LoVo (cell line): Measurements from ENCODE around the gene MYPOP.

Experiments
- DNase-seq: peaks from one replicate; pipeline ENCODE4 v3.0.0-alpha.2; 2016; ENCODE audit warnings: low spot score

The MYPOP gene

DNA sequence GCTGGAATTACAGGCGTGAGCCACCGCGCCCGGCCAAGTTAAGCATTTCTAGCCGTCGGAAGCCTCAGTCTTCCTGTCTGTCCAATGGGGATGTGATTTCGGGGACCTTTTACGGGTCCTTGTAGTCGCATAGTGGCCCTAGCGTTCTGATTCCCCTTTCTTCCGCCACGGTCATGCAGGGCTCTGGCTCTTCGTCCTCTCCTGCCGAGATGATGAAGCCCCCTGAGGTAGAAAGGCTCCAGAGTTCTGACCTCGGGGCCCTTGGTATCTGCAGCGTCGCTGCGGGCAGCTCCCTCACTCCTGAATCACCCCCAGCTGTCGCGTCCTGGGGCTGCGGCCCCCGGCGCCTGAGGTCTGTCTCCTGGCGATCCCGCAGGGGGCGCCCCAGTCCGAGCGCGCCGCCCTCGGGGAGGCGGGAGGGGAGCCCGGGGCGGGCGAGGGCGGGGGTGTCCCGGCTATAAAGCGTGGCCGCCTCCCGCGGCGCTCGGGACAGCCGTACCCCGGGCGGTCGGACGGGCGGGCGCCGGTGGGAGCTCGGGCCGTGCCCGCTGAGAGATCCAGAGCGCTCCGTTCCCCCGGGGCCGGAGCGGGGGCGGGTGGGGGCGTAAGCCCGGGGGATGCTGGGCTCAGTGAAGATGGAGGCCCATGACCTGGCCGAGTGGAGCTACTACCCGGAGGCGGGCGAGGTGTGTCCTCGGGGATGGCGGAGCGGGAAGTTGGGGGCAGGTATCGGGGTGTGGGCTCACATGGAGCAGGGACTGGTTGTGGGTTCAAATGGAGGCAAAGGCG is 38.4 kb downstream of the MYPOP start, which contains the start of gene FOXA3:
Gene FOXA3, plus strand, starts transcription at position 487 of the 789 bp plus-strand sequence. Its CDS starts 131 bp downstream, at position 618.
- peak; percentile 39 for DNase-seq

DNA sequence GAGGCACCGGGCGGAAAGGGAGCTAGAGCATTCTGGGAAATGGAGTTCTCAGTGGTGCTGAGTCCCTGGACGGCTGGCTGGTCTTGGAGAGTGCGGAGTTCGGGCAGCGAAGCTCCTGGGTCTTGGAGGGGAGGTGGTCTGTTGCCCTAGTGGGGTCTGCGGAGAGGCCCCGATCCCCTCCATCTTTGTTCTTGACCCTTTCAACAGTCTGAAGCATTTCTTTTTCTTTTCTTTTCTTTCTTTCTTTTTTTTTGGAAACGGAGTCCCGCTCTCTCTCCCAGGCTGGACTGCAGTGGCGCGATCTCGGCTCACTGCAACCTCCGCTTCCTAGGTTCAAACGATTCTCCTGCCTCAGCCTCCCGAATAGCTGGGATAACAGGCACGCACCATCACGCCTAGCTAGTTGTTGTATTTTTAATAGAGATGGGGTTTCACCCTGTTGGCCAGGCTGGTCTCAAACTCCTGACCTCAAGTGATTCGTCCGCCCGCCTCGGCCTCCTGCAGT is 39.0 kb downstream of the MYPOP start:
- DNase-seq, result no peak

DNA sequence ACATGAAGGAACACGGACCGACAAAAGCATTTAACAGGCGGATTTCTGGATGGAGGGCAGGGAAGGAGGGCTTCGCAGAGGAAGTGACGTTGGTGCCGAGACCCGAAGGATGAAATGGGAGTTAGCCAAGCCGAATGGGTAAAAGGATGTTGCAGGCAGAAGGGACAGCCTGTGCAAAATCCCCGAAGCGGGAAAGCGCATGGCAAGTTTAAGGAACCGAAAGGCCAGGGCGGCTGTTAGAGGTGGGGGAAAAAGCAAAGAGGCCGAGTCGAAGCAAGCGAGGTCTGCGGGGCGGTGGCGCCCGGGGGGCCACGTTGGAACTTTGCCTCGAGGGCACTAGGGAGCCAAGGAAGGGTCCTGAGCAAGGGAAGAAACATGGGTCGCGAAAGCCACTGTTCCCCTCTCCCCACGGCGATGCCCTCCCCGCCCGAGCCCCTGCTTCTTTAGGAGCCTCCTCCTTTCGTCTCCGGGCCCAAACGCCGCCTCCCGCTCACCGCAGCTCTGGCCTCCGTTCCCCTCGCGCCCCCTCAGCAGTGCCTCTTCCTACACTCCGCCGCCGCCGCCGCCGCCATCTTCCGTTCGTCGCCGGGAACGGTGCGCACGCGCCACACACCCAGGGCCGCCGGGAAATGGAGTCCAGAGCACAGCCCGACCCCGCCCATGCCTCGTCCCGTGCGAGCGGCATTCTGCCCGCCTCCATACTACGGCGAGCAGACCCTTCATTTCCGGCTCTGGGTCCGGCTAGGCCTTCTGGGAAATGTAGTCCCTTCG is 39.7 kb downstream of the MYPOP start, which contains the start of gene SYMPK:
Gene SYMPK, minus strand, starts transcription at position 584 of the 771 bp plus-strand sequence. CDS start 8,652 bp downstream, outside the sequence.
- peak; percentile 98 for DNase-seq

DNA sequence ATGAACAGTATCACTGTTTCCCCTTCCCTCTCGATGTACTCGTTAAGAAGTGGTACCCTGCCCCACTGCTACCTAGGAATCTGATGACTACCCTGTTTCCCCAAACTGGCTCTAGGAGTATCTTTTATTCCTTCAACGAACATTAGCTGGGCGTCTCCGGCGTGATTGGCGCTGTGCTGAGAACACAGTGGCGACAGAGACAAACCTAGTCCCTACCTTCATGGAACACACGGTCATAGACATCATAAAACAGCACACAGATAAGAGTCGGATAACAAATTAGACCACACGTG is 40.2 kb downstream of the MYPOP start:
- no peak for DNase-seq

DNA sequence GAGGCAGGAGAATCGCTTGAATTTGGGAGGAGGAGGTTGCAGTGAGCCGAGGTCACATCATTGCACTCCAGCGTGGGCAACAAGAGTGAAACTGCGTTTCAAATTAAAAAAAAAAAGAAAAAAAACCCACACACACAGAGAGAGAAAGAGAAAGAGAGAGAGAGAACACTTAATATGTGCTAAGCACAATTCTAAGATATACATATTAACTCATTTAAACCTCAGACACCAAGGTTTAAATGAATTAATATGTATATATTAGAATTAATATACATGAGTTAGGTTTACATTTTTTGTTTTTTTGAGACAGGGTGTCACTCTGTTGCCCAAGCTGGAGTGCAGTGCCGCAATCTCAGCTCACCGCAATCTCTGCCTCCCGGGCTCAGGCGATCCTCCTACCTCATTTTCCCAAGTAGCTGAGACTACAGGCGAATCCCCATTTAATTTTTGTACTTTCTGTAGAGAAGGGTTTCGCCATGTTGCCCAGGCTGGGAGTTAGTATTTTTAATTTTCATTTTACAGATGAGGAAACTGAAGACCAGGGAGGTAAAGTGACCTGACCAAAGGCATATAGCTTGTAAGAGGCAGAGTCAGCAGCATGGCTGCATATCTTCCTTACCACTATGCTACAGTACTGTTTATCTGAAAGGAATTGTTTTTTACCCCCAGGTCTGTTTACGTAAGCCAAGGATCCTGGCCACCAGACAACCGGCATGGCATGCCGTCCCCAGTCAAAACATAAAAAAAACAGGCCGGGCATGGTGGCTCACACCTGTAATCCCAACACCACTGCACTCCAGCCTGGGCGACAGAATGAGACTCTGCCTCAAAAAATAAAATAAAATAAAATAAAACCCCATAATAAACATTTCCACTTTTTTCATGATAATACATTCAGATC is 41.8 kb downstream of the MYPOP start:
- DNase-seq, result no peak

DNA sequence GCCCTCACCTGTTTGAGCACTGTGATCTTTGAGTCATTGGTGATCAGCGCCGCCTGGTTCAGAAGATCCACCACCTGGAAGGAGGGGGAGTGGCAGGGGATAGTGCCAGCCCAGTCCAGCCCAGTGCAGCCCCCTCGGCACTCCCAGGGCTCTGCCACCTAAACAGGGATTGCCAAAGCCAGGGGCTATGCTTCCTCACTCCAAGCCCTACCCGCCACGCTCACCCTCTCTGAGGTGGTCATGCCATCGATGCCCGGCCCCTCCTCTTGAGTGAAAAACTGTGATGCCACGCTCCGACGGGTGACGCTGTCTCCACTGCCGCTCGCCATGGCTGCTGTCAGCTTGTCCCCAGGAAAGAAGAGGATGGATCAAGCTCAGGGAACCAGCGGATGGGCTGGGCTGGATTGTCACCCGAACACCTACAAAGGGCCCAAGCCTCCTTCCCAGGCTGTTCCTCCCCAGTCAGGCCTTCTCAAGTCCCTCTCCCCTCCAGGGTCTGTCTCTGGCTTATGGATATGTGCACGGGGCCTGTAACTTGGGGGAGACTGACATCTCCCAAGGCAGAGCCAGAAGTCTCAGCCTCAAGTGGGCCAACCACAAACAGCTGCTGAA is 48.1 kb downstream of the MYPOP start:
- DNase-seq, result no peak

DNA sequence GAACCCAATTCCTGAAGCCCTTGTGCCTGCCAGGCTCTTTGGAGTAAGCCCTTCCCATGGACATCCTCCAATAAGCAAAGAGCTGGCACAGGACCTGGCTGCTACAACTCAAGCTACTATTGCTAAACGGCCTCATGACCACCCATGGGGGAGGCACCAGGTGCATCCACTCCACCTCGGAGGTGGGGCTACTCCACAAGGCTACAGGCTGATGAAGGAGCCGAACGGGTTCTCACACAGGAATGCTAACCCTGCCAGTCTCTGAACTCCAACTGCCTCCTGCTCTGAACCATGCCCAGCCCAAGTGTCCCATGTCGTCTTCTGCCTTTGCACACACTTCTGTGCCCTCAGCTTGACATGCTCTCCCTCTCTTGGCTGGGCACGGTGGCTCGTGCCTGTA is 49.4 kb downstream of the MYPOP start:
- no peak for DNase-seq

DNA sequence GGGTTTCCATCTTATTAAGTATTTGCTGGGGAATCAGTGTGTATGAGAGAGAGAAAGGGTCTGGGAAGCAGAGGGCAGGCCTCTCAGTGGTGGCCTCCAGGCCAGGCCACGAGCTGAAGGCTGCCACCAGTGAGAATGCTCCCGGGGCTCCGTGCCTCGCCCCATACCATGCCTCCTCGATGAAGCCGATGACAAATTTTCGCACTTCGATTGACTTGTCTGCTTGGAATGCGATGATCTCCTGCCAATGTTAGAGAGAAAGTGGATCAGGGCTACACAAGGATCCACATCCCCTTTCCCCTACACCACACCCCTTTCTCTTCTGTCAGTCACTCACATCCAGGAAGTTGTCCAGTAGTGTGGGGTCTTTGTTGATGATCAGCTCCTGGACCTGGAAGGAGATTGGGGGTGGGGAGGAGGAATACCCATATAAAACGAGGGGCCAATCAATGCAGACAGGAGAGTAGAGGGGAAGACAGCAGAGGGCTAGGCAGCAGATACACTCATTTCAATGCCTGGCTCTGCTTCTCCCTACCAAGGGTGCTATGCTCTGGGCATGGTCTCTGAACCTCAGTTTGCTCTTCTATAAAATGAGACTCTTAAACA is 50.2 kb downstream of the MYPOP start:
- DNase-seq, result no peak

DNA sequence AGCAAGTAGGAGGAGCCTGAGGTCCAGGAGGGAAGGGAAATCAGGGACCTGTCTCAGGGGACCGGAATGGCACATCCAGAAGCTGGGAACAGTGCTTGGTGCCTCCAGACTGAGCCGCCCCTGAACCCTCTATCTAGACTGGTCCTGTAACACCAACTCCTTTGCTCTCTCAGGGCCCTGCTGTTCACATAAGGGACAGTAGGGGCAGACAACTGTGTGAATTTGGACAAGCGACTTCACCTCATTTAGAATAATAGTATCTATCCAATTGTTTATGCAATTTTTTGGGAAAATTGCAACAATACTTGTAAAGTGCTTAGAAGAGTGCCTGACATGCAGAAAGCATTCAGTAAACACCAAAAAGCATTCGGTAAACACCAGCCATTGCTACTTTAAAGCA is 53.5 kb downstream of the MYPOP start:
- DNase-seq, result no peak

DNA sequence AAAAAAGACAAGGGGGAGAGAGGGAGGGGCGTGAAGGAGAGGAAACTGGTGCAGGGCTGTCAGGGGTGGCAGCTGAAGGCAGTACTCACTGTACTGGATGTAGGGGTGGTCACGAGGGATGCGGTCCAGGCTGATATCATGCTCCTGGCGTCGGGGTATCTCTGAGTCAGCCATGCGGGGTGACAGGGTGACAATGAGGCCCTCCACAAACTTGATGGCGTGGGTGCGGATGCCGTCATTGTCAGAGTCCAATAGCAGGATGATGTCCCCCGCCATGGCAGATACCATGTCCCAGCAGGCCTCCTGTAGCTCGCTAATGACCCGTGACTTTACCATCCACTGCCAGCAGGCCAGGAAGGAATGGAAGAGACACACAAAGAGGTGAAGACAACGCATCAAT is 54.8 kb downstream of the MYPOP start:
- DNase-seq, result no peak

DNA sequence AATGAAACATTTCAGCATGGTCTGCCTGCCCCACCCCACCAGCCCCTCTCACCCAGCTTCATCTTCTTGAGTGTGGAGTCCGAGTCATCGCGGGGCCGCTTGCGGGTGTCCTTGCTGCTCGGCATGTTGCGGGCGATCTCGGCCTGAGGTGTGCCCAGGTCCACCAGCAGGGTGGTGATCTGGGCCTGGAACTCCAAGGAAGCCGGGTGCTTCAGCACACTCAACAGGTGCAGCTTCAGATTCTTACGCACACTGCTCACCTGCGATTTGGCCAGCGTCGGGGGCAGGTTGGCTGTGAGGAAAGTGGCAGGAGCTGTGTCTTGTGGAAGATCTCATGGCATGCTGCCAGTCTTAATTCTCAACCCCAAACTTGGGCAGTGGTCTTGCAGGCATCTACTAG is 60.2 kb downstream of the MYPOP start:
- no peak for DNase-seq
